Kidney (tissue), 14 donors: ENCODE measurements around the gene GDPD5. TPM values are rescaled to one million over a fixed set of nuclear protein-coding genes. Genes with fewer than 3 reads are reported as not detected.

Experiments used
- DNase-seq, 5 donors: peaks; one replicate each; pipeline ENCODE4 v3.0.0-alpha.2; 2013 to 2020
- FAIRE-seq: peaks from 2 replicates; lab custom pipeline; 2012; peaks lifted over from hg19 to GRCh38; lab: Jason Lieb, UNC
- H3K27ac ChIP-seq, 2 donors: one replicate each; pipeline ENCODE4 v1.7.0; 2013; ENCODE audit warnings: low read depth in 2 of 2, low read length in 2 of 2, inconsistent platforms in 1 of 2
- H3K27me3 ChIP-seq: one replicate; pipeline ENCODE4 v1.7.1; 2013; ENCODE audit warnings: low read length, inconsistent platforms; ENCODE audit not compliant: control insufficient read depth, insufficient read depth
- H3K36me3 ChIP-seq, 3 donors: one replicate each; pipeline versions ENCODE4 v1.7.0 to v1.7.1; 2013; ENCODE audit warnings: low read length in 3 of 3, control low read depth in 1 of 3, inconsistent platforms in 1 of 3; ENCODE audit not compliant: insufficient read depth in 3 of 3, control insufficient read depth in 2 of 3
- H3K4me1 ChIP-seq, 3 donors: one replicate each; pipeline versions ENCODE4 v1.7.0 to v1.7.1; 2013; ENCODE audit warnings: low read length in 3 of 3, inconsistent platforms in 1 of 3, low read depth in 1 of 3; ENCODE audit not compliant: control insufficient read depth in 2 of 3, insufficient read depth in 2 of 3
- H3K4me3 ChIP-seq, 3 donors: one replicate each; pipeline versions ENCODE4 v1.7.0 to v1.8.1; 2013; ENCODE audit warnings: low read length in 3 of 3, control low read depth in 1 of 3, inconsistent platforms in 1 of 3
- H3K9ac ChIP-seq, 3 donors: one replicate each; pipeline versions ENCODE4 v1.7.0 to v1.7.1; 2013; ENCODE audit warnings: low read length in 3 of 3, control low read depth in 1 of 3, inconsistent platforms in 1 of 3
- H3K9me3 ChIP-seq, 3 donors: one replicate each; pipeline versions ENCODE4 v1.7.0 to v1.7.1; 2013; ENCODE audit warnings: low read length in 3 of 3, control low read depth in 1 of 3, inconsistent platforms in 1 of 3; ENCODE audit not compliant: control insufficient read depth in 2 of 3, insufficient read depth in 1 of 3
- intact Hi-C: fragments of 100-400 bp; cut with DNase I; formaldehyde crosslinking; loops from one replicate; pipeline ENCODE4 v1.11.1; 2022
- polyA plus RNA-seq: library from polyadenylated mRNA; stranded (reverse); fragments of 350-450 nt; fragmentation: Illumina TruSeq; extraction: RNeasy Lipid Tissue Mini Kit (QIAGEN cat#74804); gene quantifications from one replicate; pipeline ENCODE4 v1.2.3, GENCODE V29; 2014; ENCODE audit warnings: low read depth, low replicate concordance; ENCODE audit not compliant: insufficient read depth
- total RNA-seq: library from RNA; stranded (reverse); fragmentation: NEBNext Ultra II Directional; extraction: Animal tissue kit (Norgen Biotek cat#: 25700); gene quantifications from one replicate; pipeline ENCODE4 v1.2.1, GENCODE V29; 2021
- TF ChIP-seq, protein P1 (sequence below): IDR thresholded peaks from 3 replicates; pipeline ENCODE4 v1.5.1; 2012; ENCODE audit warnings: mild to moderate bottlenecking, moderate library complexity, borderline replicate concordance; ENCODE audit not compliant: insufficient read depth; ENCODE audit errors: extremely low read depth
- donor health status: control.
- donor health status: control.
- donor health status: control.
- donor health status: control.
- donor health status: control.
- donor health status: DM: yes; HTN: yes; CAD: no.
- donor health status: Normal renal cell carcinoma (clear cell type).

Gene GDPD5
- total and polyA plus RNA-seq, 2 donors from 2014 or later = 3.9 to 11.4 TPM

DNA sequence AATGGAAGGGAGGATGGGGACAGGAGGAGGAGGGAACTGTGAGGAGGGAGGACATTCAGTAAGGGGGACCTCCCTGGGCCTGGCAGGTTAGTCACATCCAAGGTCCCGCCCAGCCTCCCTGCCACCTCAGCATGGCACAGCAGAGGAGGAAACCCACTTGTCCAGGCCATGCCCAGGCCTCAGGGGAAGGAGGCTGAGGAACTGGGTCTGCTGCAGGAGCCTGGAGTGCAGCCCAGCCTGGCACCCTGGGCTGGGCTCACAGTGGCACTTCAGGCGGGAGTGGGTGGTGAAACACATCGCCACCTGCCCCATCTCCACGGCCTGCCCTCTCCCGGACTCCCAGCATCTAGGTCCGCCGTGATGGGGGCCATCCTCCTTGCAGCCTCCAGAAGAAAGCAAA is 75.5 kb downstream of the GDPD5 start:
- TF ChIP-seq, protein P1, sequence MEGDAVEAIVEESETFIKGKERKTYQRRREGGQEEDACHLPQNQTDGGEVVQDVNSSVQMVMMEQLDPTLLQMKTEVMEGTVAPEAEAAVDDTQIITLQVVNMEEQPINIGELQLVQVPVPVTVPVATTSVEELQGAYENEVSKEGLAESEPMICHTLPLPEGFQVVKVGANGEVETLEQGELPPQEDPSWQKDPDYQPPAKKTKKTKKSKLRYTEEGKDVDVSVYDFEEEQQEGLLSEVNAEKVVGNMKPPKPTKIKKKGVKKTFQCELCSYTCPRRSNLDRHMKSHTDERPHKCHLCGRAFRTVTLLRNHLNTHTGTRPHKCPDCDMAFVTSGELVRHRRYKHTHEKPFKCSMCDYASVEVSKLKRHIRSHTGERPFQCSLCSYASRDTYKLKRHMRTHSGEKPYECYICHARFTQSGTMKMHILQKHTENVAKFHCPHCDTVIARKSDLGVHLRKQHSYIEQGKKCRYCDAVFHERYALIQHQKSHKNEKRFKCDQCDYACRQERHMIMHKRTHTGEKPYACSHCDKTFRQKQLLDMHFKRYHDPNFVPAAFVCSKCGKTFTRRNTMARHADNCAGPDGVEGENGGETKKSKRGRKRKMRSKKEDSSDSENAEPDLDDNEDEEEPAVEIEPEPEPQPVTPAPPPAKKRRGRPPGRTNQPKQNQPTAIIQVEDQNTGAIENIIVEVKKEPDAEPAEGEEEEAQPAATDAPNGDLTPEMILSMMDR = no peak
- Histone ChIP-seq H3K9ac (no peak overlapping the region), H3K27me3 (no peaks in the 10 kb centered on the region), H3K36me3 (peaks cover 0 to 2% (median 0%) of the 10 kb centered on the region in 3 donors), H3K27ac (no peak overlapping the region), H3K4me3 (no peak overlapping the region), H3K9me3 (no peaks in the 10 kb centered on the region), H3K4me1 (no peaks in the 10 kb centered on the region)
- intact Hi-C loops = no loop called here
- DNase-seq (no peak), FAIRE-seq (no peak)

DNA sequence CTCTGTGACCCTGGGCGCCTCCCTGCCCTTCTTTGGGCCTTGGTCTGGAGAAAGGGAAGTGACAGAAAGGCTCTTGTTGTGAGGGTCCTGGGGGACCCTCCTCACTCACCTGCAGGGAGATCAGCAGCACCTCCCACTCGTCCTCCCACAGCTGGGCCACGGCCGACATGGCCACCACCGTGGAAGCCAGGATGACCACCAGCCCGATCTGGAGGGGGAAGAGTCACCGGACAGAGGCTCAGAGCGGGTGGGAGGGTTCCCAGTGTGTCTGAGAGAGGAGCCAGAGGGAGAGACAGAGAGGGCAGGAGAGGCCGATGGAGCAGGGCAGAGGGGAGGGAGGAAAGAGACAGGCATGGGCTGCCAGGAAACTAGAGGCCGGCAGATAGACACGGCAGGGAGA is 76.0 kb downstream of the GDPD5 start:
- Histone ChIP-seq H3K36me3 (peaks cover 0 to 2% (median 0%) of the 10 kb centered on the region in 3 donors), H3K27ac (no peak overlapping the region), H3K4me3 (no peak overlapping the region), H3K9ac (no peak overlapping the region), H3K4me1 (no peaks in the 10 kb centered on the region), H3K27me3 (no peaks in the 10 kb centered on the region), H3K9me3 (no peaks in the 10 kb centered on the region)
- intact Hi-C loops = no loop called here
- FAIRE-seq (no peak), DNase-seq (no peak)
- TF ChIP-seq, protein P1 = no peak

DNA sequence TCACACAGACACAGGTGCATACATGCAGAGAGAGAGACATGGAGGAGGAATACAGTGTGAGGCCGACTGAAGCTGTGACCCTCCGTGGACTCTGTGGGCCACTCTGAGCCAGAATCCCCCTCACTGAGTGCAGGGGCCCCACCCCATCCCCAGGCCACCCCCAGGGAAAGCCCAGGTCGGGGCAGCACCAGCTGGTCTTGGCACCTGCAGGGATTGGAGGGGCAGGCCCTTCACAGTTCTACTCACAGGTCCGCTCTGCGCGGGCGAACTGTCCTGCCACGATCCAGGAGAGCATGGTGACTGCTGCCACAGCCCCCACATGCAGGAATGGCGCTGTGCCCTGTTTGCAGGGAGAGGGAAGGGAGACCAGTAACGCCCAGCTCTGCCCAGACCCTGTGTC is 76.5 kb downstream of the GDPD5 start:
- H3K4me1 ChIP-seq = no peaks in the 10 kb centered on the region
- H3K27me3 ChIP-seq = no peaks in the 10 kb centered on the region
- H3K9ac ChIP-seq = no peak overlapping the region
- no peaks in the 10 kb centered on the region for H3K9me3 ChIP-seq
- peaks cover 0 to 2% (median 0%) of the 10 kb centered on the region in 3 donors for H3K36me3 ChIP-seq
- H3K27ac ChIP-seq = no peak overlapping the region
- no peak overlapping the region for H3K4me3 ChIP-seq
- TF ChIP-seq, protein P1 = no peak
- FAIRE-seq = no peak
- no peak for DNase-seq
- intact Hi-C loops = no loop called here

DNA sequence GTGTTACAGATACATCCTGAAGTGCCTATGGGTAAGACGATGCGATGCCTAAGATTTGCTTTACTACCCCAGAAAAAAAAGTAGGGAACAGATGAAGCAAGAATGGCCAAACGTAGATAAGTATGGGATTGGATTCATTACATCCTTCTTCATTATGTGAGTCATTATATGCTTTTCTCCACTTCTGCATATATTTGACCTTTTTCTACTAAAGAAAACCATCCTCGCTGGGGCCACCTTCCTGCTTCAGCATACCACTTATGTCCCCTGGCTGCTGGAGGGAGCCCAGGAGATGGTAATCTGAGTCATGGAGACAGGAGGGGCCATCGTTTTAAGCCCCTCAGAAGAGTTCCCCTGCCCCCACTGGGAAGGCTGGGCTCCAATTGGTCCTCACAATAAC is 78.3 kb downstream of the GDPD5 start:
- intact Hi-C loops = no loop called here
- Histone ChIP-seq H3K9ac (no peak overlapping the region), H3K27me3 (peaks cover 2% of the 10 kb centered on the region), H3K36me3 (peaks cover 0 to 1% (median 0%) of the 10 kb centered on the region in 3 donors), H3K4me3 (no peak overlapping the region), H3K9me3 (no peaks in the 10 kb centered on the region), H3K4me1 (no peaks in the 10 kb centered on the region), H3K27ac (no peak overlapping the region)
- TF ChIP-seq, protein P1 = no peak
- no peak for FAIRE-seq
- DNase-seq = no peak
